K562 (cell line): ENCODE results near the gene PPP1R12B. TPM values are rescaled to one million over a fixed set of nuclear protein-coding genes. Genes with fewer than 3 reads are reported as not detected.
"Not testable (repeated sequence)": the region's sequence is repeated elsewhere in the genome, so short reads cannot be mapped to it uniquely, and the experiment has no call there.

Experiments
- ATAC-seq: fragments of 200-7000 bp; cut with Tn5 transposase; 3 replicates; pipeline ENCODE4 v1.9.1; 2020; ENCODE audit warnings: moderate library complexity
- BruUV-seq: library from RNA; stranded (reverse); fragments of 400-500 nt; replicated peaks from 2 replicates; lab custom pipeline; 2021; lab: Mats Ljungman, UMichigan
- CTCF ChIA-PET: fragments of 300-600 bp; formaldehyde crosslinking; extraction: SDS; loops from one replicate; lab custom pipeline; 2021; ENCODE audit warnings: low intra/inter-chr PET ratio; lab: Yijun Ruan, JAX
- POLR2A ChIA-PET: fragments of 300-600, 350-650 bp; sonication (Branson Sonifier 250); formaldehyde crosslinking; extraction: SDS; loops from one replicate; lab custom pipeline; 2021; ENCODE audit warnings: antibody characterized with exemption, inconsistent platforms; lab: Yijun Ruan, JAX
- DNase-seq, 4 experiments: peaks; one replicate each; pipeline versions ENCODE4 v3.0.0 to v3.0.0-alpha.2; 2011 to 2018; ENCODE audit warnings: low spot score in 3 of 4, mixed read lengths in 3 of 4; ENCODE audit errors: extremely low read depth in 1 of 4
- FAIRE-seq: peaks from 2 replicates; lab custom pipeline; 2011; peaks lifted over from hg19 to GRCh38; lab: Jason Lieb, UNC
- H2AFZ ChIP-seq: 2 replicates; pipeline ENCODE4 v1.6.0; 2011; ENCODE audit warnings: low read depth, low read length, control low read depth, inconsistent platforms
- H3K27ac ChIP-seq: fragments of 200-600 bp; 3 replicates; pipeline ENCODE4 v1.8.0; 2011; ENCODE audit warnings: low read depth, mild to moderate bottlenecking, control low read depth, inconsistent platforms, low read length, moderate library complexity, mixed read lengths; ENCODE audit errors: extremely low read depth
- H3K27me3 ChIP-seq, 2 experiments: fragments of 300-600 bp in 1 of 2; 2 replicates in 1 of 2; 3 replicates in 1 of 2; pipeline versions ENCODE4 v1.6.0 to v1.8.0; 2011; ENCODE audit warnings: inconsistent platforms in 2 of 2, low read length in 2 of 2, mild to moderate bottlenecking in 1 of 2, mixed read lengths in 1 of 2, moderate library complexity in 1 of 2; ENCODE audit not compliant: control insufficient read depth in 2 of 2, insufficient read depth in 2 of 2
- H3K36me3 ChIP-seq: fragments of 300-600 bp; 3 replicates; pipeline ENCODE4 v1.8.0; 2011; ENCODE audit warnings: mild to moderate bottlenecking, low read length, inconsistent platforms; ENCODE audit not compliant: control insufficient read depth, insufficient read depth
- H3K4me1 ChIP-seq, 2 experiments: fragments of 200-600 bp in 1 of 2; replicated peaks in 1 of 2; 2 replicates in 1 of 2; 3 replicates in 1 of 2; pipeline versions ENCODE4 v1.5.1 to v1.8.0; 2011; ENCODE audit warnings: inconsistent platforms in 2 of 2, low read length in 2 of 2, mild to moderate bottlenecking in 1 of 2, mixed read lengths in 1 of 2, moderate library complexity in 1 of 2; ENCODE audit not compliant: control insufficient read depth in 2 of 2, insufficient read depth in 2 of 2
- H3K4me2 ChIP-seq: 2 replicates; pipeline ENCODE4 v1.6.1; 2011; ENCODE audit warnings: low read length, control low read depth, inconsistent platforms, mixed read lengths; ENCODE audit not compliant: insufficient read depth
- H3K4me3 ChIP-seq: fragments of 200-600 bp; sonication (generic), shearing (Covaris generic); 2 replicates; pipeline ENCODE4 v1.5.1; 2016; ENCODE audit warnings: control low read depth, inconsistent platforms
- H3K79me2 ChIP-seq: fragments of 200-600 bp; 3 replicates; pipeline ENCODE4 v1.8.0; 2011; ENCODE audit warnings: low read length, inconsistent platforms; ENCODE audit not compliant: control insufficient read depth, insufficient read depth
- H3K9ac ChIP-seq, 2 experiments: 2 replicates each; pipeline versions ENCODE4 v1.6.0 to v1.6.1; 2011; ENCODE audit warnings: low read depth in 2 of 2, low read length in 2 of 2, control low read depth in 1 of 2, inconsistent platforms in 1 of 2, mild to moderate bottlenecking in 1 of 2, mixed read lengths in 1 of 2; ENCODE audit not compliant: insufficient read depth in 1 of 2
- H3K9me1 ChIP-seq: one replicate; pipeline ENCODE4 v1.6.0; 2011; ENCODE audit warnings: inconsistent platforms, mild to moderate bottlenecking, low read length, moderate library complexity; ENCODE audit not compliant: control insufficient read depth, insufficient read depth
- H3K9me3 ChIP-seq: replicated peaks from 2 replicates; pipeline ENCODE4 v1.5.1; 2011; ENCODE audit warnings: low read depth, low read length, inconsistent platforms; ENCODE audit not compliant: control insufficient read depth, insufficient read depth
- H4K20me1 ChIP-seq: replicated peaks from 2 replicates; pipeline ENCODE4 v1.6.1; 2011; ENCODE audit warnings: low read length, inconsistent platforms, mixed read lengths; ENCODE audit not compliant: control insufficient read depth, insufficient read depth
- DPF2 ChIP-seq: fragments of 450-650 bp; IDR thresholded peaks from 2 replicates; pipeline ENCODE4 v1.6.1; 2016
- MECOM ChIP-seq: fragments of 250-450 bp; sonication (Bioruptor Pico); IDR thresholded peaks from 2 replicates; pipeline ENCODE4 v1.8.0; 2022; ENCODE audit warnings: inconsistent platforms
- ZNF277 ChIP-seq: fragments of 250-450 bp; sonication (Bioruptor Pico); IDR thresholded peaks from 2 replicates; pipeline ENCODE4 v1.8.0; 2022; ENCODE audit warnings: inconsistent platforms, mild to moderate bottlenecking, moderate library complexity, borderline replicate concordance
- WGBS: fragments of 100-300 bp; shearing (Covaris generic); methylation state at CpG from one replicate; pipeline ENCODE4 v1.1.6; 2016; ENCODE audit warnings: low coverage, mixed read lengths; ENCODE audit not compliant: insufficient coverage; ENCODE audit errors: missing lambda C conversion rate; 5-methylcytosine and 5-hydroxymethylcytosine counted together
- in situ Hi-C: fragments of 300-500 bp; cut with MboI; formaldehyde crosslinking; loops from 4 replicates; pipeline ENCODE4 v1.15.0; 2018; ENCODE audit warnings: inconsistent platforms, mixed read lengths
- intact Hi-C: fragments of 100-400 bp; cut with micrococcal nuclease; formaldehyde crosslinking; loops from 2 replicates; pipeline ENCODE4 v1.14.2; 2022
- polyA plus RNA-seq, 8 experiments: library from polyadenylated mRNA; depleted of rRNA in 4 of 8; stranded (reverse) in 5 of 8; unstranded in 3 of 8; fragments of >200 nt; fragmentation: Nextera tagmentation in 2 of 8; fragmentation: Illumina TruSeq in 1 of 8; extraction: Ambion mirVana in 2 of 8; extraction: Trizol in 1 of 8; gene quantifications; 2 replicates each; pipeline versions ENCODE4 v1.2.1 to v1.2.3, GENCODE V29; 2011 to 2014; ENCODE audit warnings: inconsistent platforms in 1 of 8, missing spikeins in 1 of 8
- total RNA-seq, 7 experiments: library from RNA; depleted of rRNA in 6 of 7; stranded (reverse); fragments of >200 nt in 6 of 7; fragmentation: Illumina TruSeq in 2 of 7; extraction: Trizol in 2 of 7; gene quantifications; 2 replicates each; pipeline versions ENCODE4 v1.2.1 to v1.2.3, GENCODE V29; 2011 to 2021; ENCODE audit warnings: low replicate concordance in 1 of 7

PPP1R12B gene
- total and polyA plus RNA-seq, 9 of the 15 experiments (the other 6 are each of a cell fraction or from before 2014, with no cell fraction given): 0.73 to 16.9 (median 13.6) TPM

GRCh38 chr1:202351725-202352124 lies 3.2 kb downstream of the PPP1R12B start (continued):
- TF ChIP-seq ZNF277 (CRISPR knock-in tag): no peak

GRCh38 chr1:202352583-202353197 lies 4.2 kb downstream of the PPP1R12B start:
- H3K27ac ChIP-seq, in situ Hi-C loops, intact Hi-C loops, H3K4me3 ChIP-seq, H2AFZ ChIP-seq, DNase-seq, H3K36me3 ChIP-seq, BruUV-seq, POLR2A ChIA-PET, H3K9me3 ChIP-seq, H3K9me1 ChIP-seq, H3K4me2 ChIP-seq, H3K9ac ChIP-seq, FAIRE-seq, H4K20me1 ChIP-seq, ATAC-seq, H3K27me3 ChIP-seq: not testable (repeated sequence)
- TF ChIP-seq DPF2 (0 out of 2 replicates have a peak, but pooled peaks have one; percentile 20), MECOM (CRISPR knock-in tag) (peak; percentile 78)
- Histone ChIP-seq H3K79me2 (peaks cover 62% of the 10 kb centered on the region), H3K4me1 (peaks cover 5 to 18% of the 10 kb centered on the region in 2 experiments; a peak in 4 of 5 replicates)
- CTCF ChIA-PET: interaction anchor here (0.6 kb wide), 1 partner anchor 109 kb away, joined by 3 read pairs; no protein-coding TSS in a partner anchor
- 75% methylated on average over 11 of the region's 11 CpGs for WGBS
